GM18873 (cell line): ENCODE data around the gene AACS.
"Not testable (repeated sequence)": the region's sequence is repeated elsewhere in the genome, so short reads cannot be mapped to it uniquely, and the experiment has no call there.

Experiments used
- ATAC-seq: cut with Tn5 transposase; IDR thresholded peaks from one replicate; pipeline ENCODE4 v1.9.1; 2021; ENCODE audit warnings: mild to moderate bottlenecking, moderate library complexity, moderate number of reproducible peaks; ENCODE audit not compliant: unreplicated experiment, low FRiP score

AACS gene

GRCh38 chr12:125056306-125056705 is 8.9 kb upstream of the AACS start:
- no peak for ATAC-seq

GRCh38 chr12:125057708-125058107 is 7.5 kb upstream of the AACS start:
- ATAC-seq = no peak

GRCh38 chr12:125061229-125061628 is 4.0 kb upstream of the AACS start:
- no peak for ATAC-seq

- not testable (repeated sequence) for ATAC-seq
Measured at GRCh38 chr12:125063522-125063921, 1.7 kb upstream of the AACS start.

GRCh38 chr12:125064492-125064891 is 743 bp upstream of the AACS start:
- no peak for ATAC-seq

- ATAC-seq = no peak
Measured at GRCh38 chr12:125065919-125066570, 810 bp downstream of the AACS start.

- no peak for ATAC-seq
Measured at GRCh38 chr12:125068391-125068790, 3.2 kb downstream of the AACS start.

GRCh38 chr12:125069616-125070015 is 4.4 kb downstream of the AACS start:
- no peak for ATAC-seq

- no peak for ATAC-seq
Measured at GRCh38 chr12:125070112-125070511, 4.9 kb downstream of the AACS start.

GRCh38 chr12:125070661-125071390 is 5.6 kb downstream of the AACS start:
- no peak for ATAC-seq

- ATAC-seq = no peak
Measured at GRCh38 chr12:125071456-125071855, 6.2 kb downstream of the AACS start.

- no peak for ATAC-seq
Measured at GRCh38 chr12:125072496-125072895, 7.3 kb downstream of the AACS start.

- not testable (repeated sequence) for ATAC-seq
Measured at GRCh38 chr12:125074294-125074693, 9.1 kb downstream of the AACS start.

GRCh38 chr12:125076103-125076502 is 10.9 kb downstream of the AACS start:
- ATAC-seq = no peak

- ATAC-seq = no peak
Measured at GRCh38 chr12:125079084-125079483, 13.8 kb downstream of the AACS start.

GRCh38 chr12:125079648-125080645 is 14.7 kb downstream of the AACS start:
- ATAC-seq = no peak

GRCh38 chr12:125081427-125081826 is 16.2 kb downstream of the AACS start:
- ATAC-seq = no peak

GRCh38 chr12:125083072-125083471 is 17.8 kb downstream of the AACS start:
- ATAC-seq = no peak

GRCh38 chr12:125088199-125088598 is 23.0 kb downstream of the AACS start:
- ATAC-seq = not testable (repeated sequence)

- no peak for ATAC-seq
Measured at GRCh38 chr12:125089083-125089482, 23.8 kb downstream of the AACS start.

GRCh38 chr12:125089626-125090025 is 24.4 kb downstream of the AACS start:
- ATAC-seq = no peak
